Mesothelial cell of epicardium (in vitro differentiated cells): Measurements from ENCODE around the gene SAMHD1. TPM values are rescaled to one million over a fixed set of nuclear protein-coding genes. Genes with fewer than 3 reads are reported as not detected.

Source experiments
- DNase-seq, 2 experiments: peaks; one replicate each; pipeline ENCODE4 v3.0.0; 2021; ENCODE audit warnings: low spot score in 2 of 2; ENCODE audit not compliant: unreplicated experiment in 2 of 2
- H3K27ac Mint-ChIP-seq: 2 replicates; pipeline ENCODE4 v1.8.0; 2021; ENCODE audit warnings: mixed read lengths
- H3K27me3 Mint-ChIP-seq: 2 replicates; pipeline ENCODE4 v1.8.0; 2021; ENCODE audit warnings: low read depth, mixed read lengths
- H3K36me3 Mint-ChIP-seq: 2 replicates; pipeline ENCODE4 v1.8.0; 2021; ENCODE audit warnings: mixed read lengths
- H3K4me1 Mint-ChIP-seq: 2 replicates; pipeline ENCODE4 v1.8.0; 2021; ENCODE audit warnings: mixed read lengths
- H3K4me3 Mint-ChIP-seq: 2 replicates; pipeline ENCODE4 v1.8.0; 2021; ENCODE audit warnings: mild to moderate bottlenecking, moderate library complexity, mixed read lengths
- H3K9me3 Mint-ChIP-seq: 2 replicates; pipeline ENCODE4 v1.8.0; 2021; ENCODE audit warnings: mixed read lengths
- total RNA-seq: library from RNA; stranded (reverse); gene quantifications from 3 replicates; pipeline ENCODE4 v1.2.1, GENCODE V29; 2021
- TF ChIP-seq, protein P1 (sequence below): fragments of 200-600 bp; sonication (generic); IDR thresholded peaks from one replicate; pipeline ENCODE4 v1.5.0; 2021; ENCODE audit warnings: antibody characterized with exemption; ENCODE audit not compliant: unreplicated experiment

SAMHD1 gene
- total RNA-seq, 1 donor from 2014 or later, result 11.0 TPM

DNA sequence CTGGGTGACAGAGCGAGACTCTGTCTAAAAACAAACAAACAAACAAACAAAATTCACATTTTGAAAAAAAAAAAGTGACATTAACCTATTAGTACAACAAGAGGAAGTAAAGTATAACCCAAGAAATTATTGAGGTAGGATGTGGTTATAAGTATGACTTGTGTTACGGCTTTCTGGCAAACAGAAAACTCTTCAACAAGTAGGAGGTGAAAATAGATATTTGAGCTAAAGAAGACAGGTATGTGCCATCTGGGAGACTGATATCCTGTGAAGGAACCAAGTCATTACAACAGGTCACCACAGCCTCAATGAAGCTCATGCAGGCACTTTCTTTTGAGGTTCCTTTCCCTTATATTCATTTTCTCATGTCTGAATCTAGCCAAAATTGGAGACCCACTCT lies 46.8 kb downstream of the SAMHD1 start:
- TF ChIP-seq, protein P1, sequence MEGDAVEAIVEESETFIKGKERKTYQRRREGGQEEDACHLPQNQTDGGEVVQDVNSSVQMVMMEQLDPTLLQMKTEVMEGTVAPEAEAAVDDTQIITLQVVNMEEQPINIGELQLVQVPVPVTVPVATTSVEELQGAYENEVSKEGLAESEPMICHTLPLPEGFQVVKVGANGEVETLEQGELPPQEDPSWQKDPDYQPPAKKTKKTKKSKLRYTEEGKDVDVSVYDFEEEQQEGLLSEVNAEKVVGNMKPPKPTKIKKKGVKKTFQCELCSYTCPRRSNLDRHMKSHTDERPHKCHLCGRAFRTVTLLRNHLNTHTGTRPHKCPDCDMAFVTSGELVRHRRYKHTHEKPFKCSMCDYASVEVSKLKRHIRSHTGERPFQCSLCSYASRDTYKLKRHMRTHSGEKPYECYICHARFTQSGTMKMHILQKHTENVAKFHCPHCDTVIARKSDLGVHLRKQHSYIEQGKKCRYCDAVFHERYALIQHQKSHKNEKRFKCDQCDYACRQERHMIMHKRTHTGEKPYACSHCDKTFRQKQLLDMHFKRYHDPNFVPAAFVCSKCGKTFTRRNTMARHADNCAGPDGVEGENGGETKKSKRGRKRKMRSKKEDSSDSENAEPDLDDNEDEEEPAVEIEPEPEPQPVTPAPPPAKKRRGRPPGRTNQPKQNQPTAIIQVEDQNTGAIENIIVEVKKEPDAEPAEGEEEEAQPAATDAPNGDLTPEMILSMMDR, result no peak
- H3K36me3 Mint-ChIP-seq, result peaks cover 11% of the 10 kb centered on the region
- no peak overlapping the region for H3K27ac Mint-ChIP-seq
- H3K4me1 Mint-ChIP-seq, result no peaks in the 10 kb centered on the region
- DNase-seq, result no peak
- no peaks in the 10 kb centered on the region for H3K9me3 Mint-ChIP-seq
- H3K27me3 Mint-ChIP-seq, result no peaks in the 10 kb centered on the region
- H3K4me3 Mint-ChIP-seq, result no peak overlapping the region

DNA sequence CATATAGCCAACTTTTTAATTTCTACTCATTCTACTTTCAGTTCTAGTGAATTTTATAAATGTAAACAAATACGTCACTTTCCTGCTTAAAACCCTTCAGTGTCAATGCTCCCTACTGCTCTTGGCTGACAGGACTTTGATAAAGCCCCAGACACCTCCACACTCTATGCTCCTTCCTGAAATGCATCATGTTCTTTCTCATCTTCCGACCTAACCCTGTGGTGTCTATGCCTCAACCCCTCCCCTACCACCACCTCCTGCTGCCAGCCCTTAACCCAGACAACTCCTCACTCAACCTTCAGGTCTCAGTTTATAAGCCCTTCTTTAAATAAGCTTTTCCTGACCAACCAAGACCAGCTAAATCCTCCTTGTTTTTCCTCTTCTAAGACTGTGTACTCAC lies 56.5 kb downstream of the SAMHD1 start:
- no peaks in the 10 kb centered on the region for H3K9me3 Mint-ChIP-seq
- no peak for DNase-seq
- no peaks in the 10 kb centered on the region for H3K27me3 Mint-ChIP-seq
- no peak overlapping the region for H3K27ac Mint-ChIP-seq
- TF ChIP-seq, protein P1, result no peak
- H3K36me3 Mint-ChIP-seq, result peaks cover 4% of the 10 kb centered on the region
- no peak overlapping the region for H3K4me3 Mint-ChIP-seq
- H3K4me1 Mint-ChIP-seq, result no peaks in the 10 kb centered on the region

DNA sequence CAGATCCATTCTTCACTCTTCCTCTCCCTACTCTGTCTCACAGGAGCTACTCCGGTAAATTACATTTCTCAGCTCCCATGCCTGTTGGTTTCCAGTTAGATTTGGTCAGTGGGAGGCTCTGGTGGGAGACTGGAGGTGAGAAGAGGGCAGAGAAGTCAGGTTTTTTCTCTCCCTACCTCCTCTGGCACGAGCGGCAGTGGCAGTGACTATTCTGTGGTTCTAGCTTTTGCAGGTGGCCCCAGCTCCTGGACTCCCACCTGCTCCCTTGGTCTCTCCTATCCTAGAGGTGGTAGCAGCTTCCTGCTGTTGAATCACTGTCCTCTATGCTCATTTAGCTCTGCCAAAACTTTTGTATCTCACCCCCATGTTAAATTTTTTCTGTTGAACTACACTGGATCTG lies 57.7 kb downstream of the SAMHD1 start:
- Mint-ChIP-seq H3K9me3 (no peaks in the 10 kb centered on the region), H3K4me3 (no peak overlapping the region), H3K27ac (no peak overlapping the region), H3K4me1 (no peaks in the 10 kb centered on the region), H3K27me3 (no peaks in the 10 kb centered on the region), H3K36me3 (peaks cover 4% of the 10 kb centered on the region)
- TF ChIP-seq, protein P1, result no peak
- DNase-seq, result no peak

DNA sequence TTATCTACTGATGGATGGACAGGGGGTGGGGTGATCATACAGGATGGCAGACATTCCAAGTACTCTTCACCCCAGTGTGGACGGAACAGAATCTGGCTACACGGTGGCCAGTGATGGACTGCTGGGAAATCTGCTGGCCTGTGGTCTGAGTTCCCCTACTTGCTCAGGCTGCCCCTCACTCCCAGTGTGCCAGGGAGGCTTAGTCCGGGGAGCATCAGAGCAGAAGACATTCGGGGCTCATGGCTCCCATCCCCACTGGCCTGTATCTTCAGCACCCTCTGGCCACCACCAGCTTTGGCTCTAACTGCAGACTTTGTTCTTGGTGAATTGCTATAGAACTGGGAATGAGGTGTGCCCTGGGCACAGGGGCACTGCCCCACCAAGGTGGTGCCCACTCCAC lies 60.3 kb downstream of the SAMHD1 start:
- Mint-ChIP-seq H3K27me3 (no peaks in the 10 kb centered on the region), H3K27ac (no peak overlapping the region), H3K4me3 (no peak overlapping the region), H3K4me1 (peaks cover 13% of the 10 kb centered on the region), H3K9me3 (no peaks in the 10 kb centered on the region), H3K36me3 (no peaks in the 10 kb centered on the region)
- TF ChIP-seq, protein P1, result no peak
- DNase-seq, result no peak

DNA sequence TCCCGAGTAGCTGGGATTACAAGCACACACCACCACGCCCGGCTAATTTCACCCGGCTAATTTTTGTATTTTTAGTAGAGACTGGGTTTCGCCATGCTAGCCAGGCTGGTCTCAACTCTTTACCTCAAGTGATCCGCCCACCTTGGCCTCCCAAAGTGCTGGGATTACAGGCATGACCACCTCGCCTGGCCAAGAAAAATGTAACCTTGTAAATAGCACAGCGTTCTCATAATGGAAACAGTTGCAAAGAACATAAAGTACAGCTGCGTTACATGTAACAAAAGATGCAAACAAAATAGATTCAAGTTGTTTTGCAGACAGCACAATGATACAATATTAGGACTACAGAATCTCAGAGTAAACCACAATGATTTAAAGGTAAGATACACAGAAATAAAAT lies 60.9 kb downstream of the SAMHD1 start:
- no peaks in the 10 kb centered on the region for H3K36me3 Mint-ChIP-seq
- no peaks in the 10 kb centered on the region for H3K9me3 Mint-ChIP-seq
- H3K27me3 Mint-ChIP-seq, result no peaks in the 10 kb centered on the region
- H3K4me1 Mint-ChIP-seq, result peaks cover 13% of the 10 kb centered on the region
- TF ChIP-seq, protein P1, result no peak
- no peak for DNase-seq
- H3K4me3 Mint-ChIP-seq, result no peak overlapping the region
- H3K27ac Mint-ChIP-seq, result no peak overlapping the region

DNA sequence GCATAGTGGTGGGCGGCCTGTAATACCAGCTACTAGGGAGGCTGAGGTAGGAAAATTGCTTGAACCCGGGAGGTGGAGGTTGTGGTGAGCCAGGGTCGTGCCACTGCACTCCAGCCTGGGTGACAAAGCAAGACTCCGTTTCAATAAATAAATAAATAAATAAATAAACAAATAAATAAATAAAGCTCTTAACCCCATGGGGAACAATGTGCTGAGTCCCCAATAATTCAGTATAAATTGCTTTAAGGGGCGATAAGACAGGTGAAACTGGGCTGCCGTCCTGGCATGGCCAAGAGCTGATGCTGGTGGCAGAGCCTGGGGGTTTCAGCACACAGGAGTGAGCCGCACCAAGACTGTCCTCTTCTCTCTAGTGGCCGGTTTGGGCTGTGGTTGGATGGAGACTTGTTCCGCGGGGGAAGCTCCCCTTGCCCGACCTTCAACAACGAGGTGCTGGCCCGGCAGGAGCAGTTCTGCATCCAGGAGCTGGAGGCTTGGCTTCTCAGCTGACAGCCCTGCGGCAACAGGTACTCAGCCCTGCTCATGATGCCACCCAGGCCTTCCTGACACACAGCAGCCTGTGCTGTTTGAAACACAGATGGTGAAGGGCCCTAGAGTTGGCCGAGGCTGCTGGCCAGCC lies 62.5 kb downstream of the SAMHD1 start:
- Mint-ChIP-seq H3K27ac (no peak overlapping the region), H3K36me3 (no peaks in the 10 kb centered on the region), H3K9me3 (no peaks in the 10 kb centered on the region), H3K4me3 (no peak overlapping the region), H3K4me1 (peaks cover 13% of the 10 kb centered on the region), H3K27me3 (no peaks in the 10 kb centered on the region)
- DNase-seq, result no peak
- TF ChIP-seq, protein P1, result no peak
